ENCODE data around the gene MPEG1.

MPEG1 gene

GRCh38 chr11:59187035-59187434 is 25.7 kb downstream of the MPEG1 start:
- H3K27ac ChIP-seq (replicated peaks; ENCODE audit: low read length) = no peak overlapping the region

GRCh38 chr11:59186130-59186594 is 26.6 kb downstream of the MPEG1 start:
- no peak overlapping the region for H2BK120ac ChIP-seq (ENCODE audit: low read depth, low read length)
- no peak overlapping the region for H3K4ac ChIP-seq (ENCODE audit: low read length)
- no peak overlapping the region for H3K14ac ChIP-seq (ENCODE audit: low read length)
- H2AFZ ChIP-seq (ENCODE audit: low read length) = no peak overlapping the region
- DNase-seq (ENCODE audit: low spot score) = no peak
- peaks cover 15% of the 10 kb centered on the region for H3K79me1 ChIP-seq (ENCODE audit: low read depth, low read length)
- H4K8ac ChIP-seq (ENCODE audit: low read depth, low read length) = no peak overlapping the region
- no peak overlapping the region for H3K9ac ChIP-seq (ENCODE audit: low read depth, low read length, poor library complexity)
- H3K27ac ChIP-seq (replicated peaks; ENCODE audit: low read length) = no peak overlapping the region
- no peak overlapping the region for H2BK5ac ChIP-seq (ENCODE audit: low read length)
- no peak overlapping the region for H4K91ac ChIP-seq (ENCODE audit: low read depth, low read length, poor library complexity)
- H2BK12ac ChIP-seq (ENCODE audit: low read length) = no peak overlapping the region
- H3K27me3 ChIP-seq (ENCODE audit: control insufficient read depth in 3 of 3, insufficient read depth in 3 of 3, low read depth in 1 of 3, low read length in 3 of 3) = no peaks in the 10 kb centered on the region
- H3K4me1 ChIP-seq (ENCODE audit: control insufficient read depth in 2 of 2, insufficient read depth in 1 of 2, low read depth in 1 of 2, low read length in 2 of 2) = peaks cover 39 to 40% of the 10 kb centered on the region in 2 donors
- H3K36me3 ChIP-seq (replicated peaks in 1 of 2; ENCODE audit: control insufficient read depth in 2 of 2, insufficient read depth in 2 of 2, low read length in 2 of 2) = peaks cover 68 to 87% of the 10 kb centered on the region in 2 donors
- H3K18ac ChIP-seq (ENCODE audit: low read length) = no peak overlapping the region
- H3K4me3 ChIP-seq (ENCODE audit: low read length in 2 of 2) = no peak overlapping the region
- no peak overlapping the region for H3K23ac ChIP-seq (ENCODE audit: low read depth, low read length, poor library complexity)
- no peak overlapping the region for H3K4me2 ChIP-seq (ENCODE audit: insufficient read depth, low read length, poor library complexity, severe bottlenecking)
- H3K9me3 ChIP-seq (replicated peaks in 1 of 2; ENCODE audit: control insufficient read depth in 2 of 2, insufficient read depth in 1 of 2, low read depth in 1 of 2, low read length in 2 of 2) = no peaks in the 10 kb centered on the region
- WGBS, 2 donors (ENCODE audit: extremely low coverage in 2 of 2, insufficient read length in 2 of 2, insufficient replicate concordance in 1 of 2) = no CpG with 5 or more reads among the region's 5 CpGs
- H2BK15ac ChIP-seq (ENCODE audit: low read length) = no peak overlapping the region
- no peak overlapping the region for H2AK5ac ChIP-seq (ENCODE audit: low read depth, low read length)

More at GRCh38 chr11:59187035-59187434, 25.7 kb downstream of the MPEG1 start:
- H3K18ac ChIP-seq (ENCODE audit: low read length) = no peak overlapping the region
- no peak overlapping the region for H2AK5ac ChIP-seq (ENCODE audit: low read depth, low read length)
- peaks cover 32 to 34% of the 10 kb centered on the region in 2 donors for H3K4me1 ChIP-seq (ENCODE audit: control insufficient read depth in 2 of 2, insufficient read depth in 1 of 2, low read depth in 1 of 2, low read length in 2 of 2)
- no peak overlapping the region for H3K4ac ChIP-seq (ENCODE audit: low read length)
- H3K79me1 ChIP-seq (ENCODE audit: low read depth, low read length) = peaks cover 10% of the 10 kb centered on the region
- no peak for DNase-seq (ENCODE audit: low spot score)
- H3K4me3 ChIP-seq (ENCODE audit: low read length in 2 of 2) = no peak overlapping the region
- H2BK5ac ChIP-seq (ENCODE audit: low read length) = no peak overlapping the region
- no peak overlapping the region for H2BK12ac ChIP-seq (ENCODE audit: low read length)
- peaks cover 69 to 87% of the 10 kb centered on the region in 2 donors for H3K36me3 ChIP-seq (replicated peaks in 1 of 2; ENCODE audit: control insufficient read depth in 2 of 2, insufficient read depth in 2 of 2, low read length in 2 of 2)
- H3K23ac ChIP-seq (ENCODE audit: low read depth, low read length, poor library complexity) = no peak overlapping the region
- no peak overlapping the region for H2BK15ac ChIP-seq (ENCODE audit: low read length)
- no peak overlapping the region for H2AFZ ChIP-seq (ENCODE audit: low read length)
- H3K9me3 ChIP-seq (replicated peaks in 1 of 2; ENCODE audit: control insufficient read depth in 2 of 2, insufficient read depth in 1 of 2, low read depth in 1 of 2, low read length in 2 of 2) = no peaks in the 10 kb centered on the region
- H3K4me2 ChIP-seq (ENCODE audit: insufficient read depth, low read length, poor library complexity, severe bottlenecking) = no peak overlapping the region
- H3K27me3 ChIP-seq (ENCODE audit: control insufficient read depth in 3 of 3, insufficient read depth in 3 of 3, low read depth in 1 of 3, low read length in 3 of 3) = no peaks in the 10 kb centered on the region
- no peak overlapping the region for H2BK120ac ChIP-seq (ENCODE audit: low read depth, low read length)
- H3K14ac ChIP-seq (ENCODE audit: low read length) = no peak overlapping the region
- H4K91ac ChIP-seq (ENCODE audit: low read depth, low read length, poor library complexity) = no peak overlapping the region
- no peak overlapping the region for H3K9ac ChIP-seq (ENCODE audit: low read depth, low read length, poor library complexity)
- H4K8ac ChIP-seq (ENCODE audit: low read depth, low read length) = no peak overlapping the region
- no CpG with 5 or more reads among the region's 3 CpGs for WGBS, 2 donors (ENCODE audit: extremely low coverage in 2 of 2, insufficient read length in 2 of 2, insufficient replicate concordance in 1 of 2)

- H3K27me3 ChIP-seq (ENCODE audit: control insufficient read depth in 3 of 3, insufficient read depth in 3 of 3, low read depth in 1 of 3, low read length in 3 of 3) = no peaks in the 10 kb centered on the region
- no peak for DNase-seq (ENCODE audit: low spot score)
- no peak overlapping the region for H2AFZ ChIP-seq (ENCODE audit: low read length)
- H3K79me1 ChIP-seq (ENCODE audit: low read depth, low read length) = peaks cover 15% of the 10 kb centered on the region
- peaks cover 44 to 46% of the 10 kb centered on the region in 2 donors for H3K4me1 ChIP-seq (ENCODE audit: control insufficient read depth in 2 of 2, insufficient read depth in 1 of 2, low read depth in 1 of 2, low read length in 2 of 2)
- no peaks in the 10 kb centered on the region for H3K9me3 ChIP-seq (replicated peaks in 1 of 2; ENCODE audit: control insufficient read depth in 2 of 2, insufficient read depth in 1 of 2, low read depth in 1 of 2, low read length in 2 of 2)
- H3K4me3 ChIP-seq (ENCODE audit: low read length in 2 of 2) = no peak overlapping the region
- H2BK15ac ChIP-seq (ENCODE audit: low read length) = no peak overlapping the region
- H3K14ac ChIP-seq (ENCODE audit: low read length) = no peak overlapping the region
- no peak overlapping the region for H4K91ac ChIP-seq (ENCODE audit: low read depth, low read length, poor library complexity)
- no CpG with 5 or more reads among the region's 5 CpGs for WGBS, 2 donors (ENCODE audit: extremely low coverage in 2 of 2, insufficient read length in 2 of 2, insufficient replicate concordance in 1 of 2)
- H3K18ac ChIP-seq (ENCODE audit: low read length) = peak overlapping the region; percentile 9
- no peak overlapping the region for H2BK12ac ChIP-seq (ENCODE audit: low read length)
- H3K27ac ChIP-seq (replicated peaks; ENCODE audit: low read length) = peak overlapping the region; percentile 45
- H3K4ac ChIP-seq (ENCODE audit: low read length) = no peak overlapping the region
- no peak overlapping the region for H2AK5ac ChIP-seq (ENCODE audit: low read depth, low read length)
- no peak overlapping the region for H2BK120ac ChIP-seq (ENCODE audit: low read depth, low read length)
- H2BK5ac ChIP-seq (ENCODE audit: low read length) = no peak overlapping the region
- H4K8ac ChIP-seq (ENCODE audit: low read depth, low read length) = no peak overlapping the region
- peaks cover 63 to 84% of the 10 kb centered on the region in 2 donors for H3K36me3 ChIP-seq (replicated peaks in 1 of 2; ENCODE audit: control insufficient read depth in 2 of 2, insufficient read depth in 2 of 2, low read length in 2 of 2)
- no peak overlapping the region for H3K23ac ChIP-seq (ENCODE audit: low read depth, low read length, poor library complexity)
- H3K9ac ChIP-seq (ENCODE audit: low read depth, low read length, poor library complexity) = no peak overlapping the region
- no peak overlapping the region for H3K4me2 ChIP-seq (ENCODE audit: insufficient read depth, low read length, poor library complexity, severe bottlenecking)
These were observed 27.3 kb downstream of the MPEG1 start for GRCh38 chr11:59185386-59185945.

- Histone ChIP-seq H3K27me3 (ENCODE audit: control insufficient read depth in 3 of 3, insufficient read depth in 3 of 3, low read depth in 1 of 3, low read length in 3 of 3) (no peaks in the 10 kb centered on the region), H3K9ac (ENCODE audit: low read depth, low read length, poor library complexity) (no peak overlapping the region), H3K9me3 (replicated peaks in 1 of 2; ENCODE audit: control insufficient read depth in 2 of 2, insufficient read depth in 1 of 2, low read depth in 1 of 2, low read length in 2 of 2) (peaks cover 0 to under 1% of the 10 kb centered on the region in 2 donors), H2BK12ac (ENCODE audit: low read length) (no peak overlapping the region), H2AK5ac (ENCODE audit: low read depth, low read length) (no peak overlapping the region), H3K36me3 (replicated peaks in 1 of 2; ENCODE audit: control insufficient read depth in 2 of 2, insufficient read depth in 2 of 2, low read length in 2 of 2) (peaks cover 57 to 77% of the 10 kb centered on the region in 2 donors), H3K18ac (ENCODE audit: low read length) (peak overlapping the region; percentile 15), H3K4me3 (ENCODE audit: low read length in 2 of 2) (no peak overlapping the region), H3K4me2 (ENCODE audit: insufficient read depth, low read length, poor library complexity, severe bottlenecking) (no peak overlapping the region), H3K27ac (replicated peaks; ENCODE audit: low read length) (peak overlapping the region; percentile 47), H3K79me1 (ENCODE audit: low read depth, low read length) (peaks cover 15% of the 10 kb centered on the region), H2BK120ac (ENCODE audit: low read depth, low read length) (no peak overlapping the region), H3K4ac (ENCODE audit: low read length) (no peak overlapping the region), H4K8ac (ENCODE audit: low read depth, low read length) (no peak overlapping the region), H3K14ac (ENCODE audit: low read length) (no peak overlapping the region), H4K91ac (ENCODE audit: low read depth, low read length, poor library complexity) (no peak overlapping the region), H2AFZ (ENCODE audit: low read length) (no peak overlapping the region), H2BK5ac (ENCODE audit: low read length) (no peak overlapping the region), H3K4me1 (ENCODE audit: control insufficient read depth in 2 of 2, insufficient read depth in 1 of 2, low read depth in 1 of 2, low read length in 2 of 2) (peaks cover 46 to 47% of the 10 kb centered on the region in 2 donors), H3K23ac (ENCODE audit: low read depth, low read length, poor library complexity) (no peak overlapping the region), H2BK15ac (ENCODE audit: low read length) (no peak overlapping the region)
- DNase-seq (ENCODE audit: low spot score) = no peak
- no CpG with 5 or more reads among the region's 9 CpGs for WGBS, 2 donors (ENCODE audit: extremely low coverage in 2 of 2, insufficient read length in 2 of 2, insufficient replicate concordance in 1 of 2)
These were observed 27.9 kb downstream of the MPEG1 start for GRCh38 chr11:59184691-59185339.

All from neuronal stem cell (in vitro differentiated cells).